ENCODE data around the gene INPP5F. TPM values are rescaled to one million over a fixed set of nuclear protein-coding genes. Genes with fewer than 3 reads are reported as not detected.

INPP5F gene
- total RNA-seq, 1 donor from 2014 or later: 47.4 TPM

DNA sequence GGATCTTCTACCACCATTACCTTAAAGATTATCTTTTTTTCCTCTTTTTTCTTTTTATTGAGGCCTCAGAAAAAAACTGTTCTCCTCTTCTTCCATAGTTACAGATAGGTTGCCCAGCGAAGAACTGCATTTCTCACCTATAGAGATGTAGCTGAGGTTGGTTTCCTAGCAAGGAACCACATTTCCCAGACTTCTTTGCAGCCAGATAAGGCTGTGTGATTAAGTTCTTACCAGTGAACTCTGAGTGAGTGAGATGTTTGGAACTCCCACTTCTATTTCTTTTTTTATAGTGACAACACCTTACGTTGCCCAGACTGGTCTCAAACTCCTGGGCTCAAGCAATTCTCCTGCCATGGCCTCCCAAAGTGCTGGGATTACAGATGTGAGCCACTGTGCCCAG lies 152.7 kb downstream of the INPP5F start:
- Mint-ChIP-seq H3K27ac (no peak overlapping the region), H3K36me3 (no peaks in the 10 kb centered on the region), H3K9me3 (no peaks in the 10 kb centered on the region), H3K4me3 (no peak overlapping the region), H3K27me3 (no peaks in the 10 kb centered on the region), H3K4me1 (ENCODE audit: unreplicated experiment) (peaks cover 7% of the 10 kb centered on the region)
- TF ChIP-seq, protein P1, sequence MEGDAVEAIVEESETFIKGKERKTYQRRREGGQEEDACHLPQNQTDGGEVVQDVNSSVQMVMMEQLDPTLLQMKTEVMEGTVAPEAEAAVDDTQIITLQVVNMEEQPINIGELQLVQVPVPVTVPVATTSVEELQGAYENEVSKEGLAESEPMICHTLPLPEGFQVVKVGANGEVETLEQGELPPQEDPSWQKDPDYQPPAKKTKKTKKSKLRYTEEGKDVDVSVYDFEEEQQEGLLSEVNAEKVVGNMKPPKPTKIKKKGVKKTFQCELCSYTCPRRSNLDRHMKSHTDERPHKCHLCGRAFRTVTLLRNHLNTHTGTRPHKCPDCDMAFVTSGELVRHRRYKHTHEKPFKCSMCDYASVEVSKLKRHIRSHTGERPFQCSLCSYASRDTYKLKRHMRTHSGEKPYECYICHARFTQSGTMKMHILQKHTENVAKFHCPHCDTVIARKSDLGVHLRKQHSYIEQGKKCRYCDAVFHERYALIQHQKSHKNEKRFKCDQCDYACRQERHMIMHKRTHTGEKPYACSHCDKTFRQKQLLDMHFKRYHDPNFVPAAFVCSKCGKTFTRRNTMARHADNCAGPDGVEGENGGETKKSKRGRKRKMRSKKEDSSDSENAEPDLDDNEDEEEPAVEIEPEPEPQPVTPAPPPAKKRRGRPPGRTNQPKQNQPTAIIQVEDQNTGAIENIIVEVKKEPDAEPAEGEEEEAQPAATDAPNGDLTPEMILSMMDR (conservative IDR thresholded peaks at IDR 0.05): no peak
- DNase-seq (ENCODE audit: extremely low spot score, unreplicated experiment): no peak

Other genes with a start within 250 kb of the INPP5F start
- 10.2 and 16.0 TPM in 2 replicates for gene RGS10, start 183.3 kb upstream of the INPP5F start, total RNA-seq (ENCODE audit: low replicate concordance)
- 132 and 153 TPM in 2 replicates for gene TIAL1, start 129.1 kb upstream of the INPP5F start, total RNA-seq (ENCODE audit: low replicate concordance)
- 24.9 and 29.3 TPM in 2 replicates for gene BAG3, start 74.7 kb upstream of the INPP5F start, total RNA-seq (ENCODE audit: low replicate concordance)
- gene MCMBP, start 146.8 kb downstream of the INPP5F start, total RNA-seq (ENCODE audit: low replicate concordance): 47.2 and 58.2 TPM in 2 replicates
- 69.1 and 72.9 TPM in 2 replicates for gene SEC23IP, start 166.7 kb downstream of the INPP5F start, total RNA-seq (ENCODE audit: low replicate concordance)

All from type B pancreatic cell (in vitro differentiated cells).